ENCODE measurements around the gene SATL1.
"Not testable (repeated sequence)": the region's sequence is repeated elsewhere in the genome, so short reads cannot be mapped to it uniquely, and the experiment has no call there.

SATL1 gene

GRCh38 chrX:85243761-85244449 lies at the start of gene SATL1, which contains the start of gene ZNF711:
Gene SATL1 (minus strand): TSS chrX:85243779. CDS start chrX:85108968, 134,811 bp downstream.
Gene ZNF711 (plus strand): TSS chrX:85243991. CDS start chrX:85247573, 3,582 bp downstream.
- DNase-seq: peak in 4 of 6 experiments; percentile 1 to 41 (median 26)

- DNase-seq: no peak
Measured at GRCh38 chrX:85288992-85289723, 45.6 kb upstream of the SATL1 start.

GRCh38 chrX:85285286-85285685 lies 41.7 kb upstream of the SATL1 start:
- DNase-seq: not testable (repeated sequence)

- peak in 2 of 6 experiments; percentile 8 to 29 for DNase-seq
Measured at GRCh38 chrX:85244450-85245211, 1.1 kb upstream of the SATL1 start.

- peak in 1 of 6 experiments; percentile 1 for DNase-seq
Measured at GRCh38 chrX:85243155-85243554, 424 bp downstream of the SATL1 start.

- DNase-seq: no peak
Measured at GRCh38 chrX:85223359-85223758, 20.2 kb downstream of the SATL1 start.

GRCh38 chrX:85221361-85221760 lies 22.2 kb downstream of the SATL1 start:
- DNase-seq: no peak

- no peak for DNase-seq
Measured at GRCh38 chrX:85215946-85216345, 27.6 kb downstream of the SATL1 start.

GRCh38 chrX:85213792-85214530 lies 29.6 kb downstream of the SATL1 start:
- no peak for DNase-seq

GRCh38 chrX:85203461-85203970 lies 40.1 kb downstream of the SATL1 start:
- no peak for DNase-seq

- no peak for DNase-seq
Measured at GRCh38 chrX:85196319-85196718, 47.3 kb downstream of the SATL1 start.

GRCh38 chrX:85159644-85160043 lies 83.9 kb downstream of the SATL1 start:
- no peak for DNase-seq

GRCh38 chrX:85140964-85141363 lies 102.6 kb downstream of the SATL1 start:
- no peak for DNase-seq

GRCh38 chrX:85139422-85139821 lies 104.2 kb downstream of the SATL1 start:
- DNase-seq: no peak

- no peak for DNase-seq
Measured at GRCh38 chrX:85136409-85136808, 107.2 kb downstream of the SATL1 start.

- no peak for DNase-seq
Measured at GRCh38 chrX:85115252-85115651, 128.3 kb downstream of the SATL1 start.

- DNase-seq: no peak
Measured at GRCh38 chrX:85114776-85115175, 128.8 kb downstream of the SATL1 start.

- no peak for DNase-seq
Measured at GRCh38 chrX:85114171-85114570, 129.4 kb downstream of the SATL1 start.

GRCh38 chrX:85113746-85114145 lies 129.8 kb downstream of the SATL1 start:
- DNase-seq: no peak

GRCh38 chrX:85112293-85112692 lies 131.3 kb downstream of the SATL1 start:
- no peak for DNase-seq

GRCh38 chrX:85111347-85111746 lies 132.2 kb downstream of the SATL1 start:
- peak in 1 of 6 experiments; percentile 2 for DNase-seq

GRCh38 chrX:85109235-85109634 lies 134.3 kb downstream of the SATL1 start:
- DNase-seq: no peak

All from stimulated activated naive CD4-positive, alpha-beta T cell (primary cell).